KBM-7 (cell line): ENCODE measurements around the gene KRTAP2-3.

Experiments used
- DNase-seq: peaks from one replicate; pipeline ENCODE4 v3.0.0-alpha.2; 2015
- in situ Hi-C: fragments of 300-500 bp; cut with MboI; formaldehyde crosslinking; loops from 2 replicates; pipeline ENCODE4 v1.14.3; 2020; ENCODE audit warnings: low sequenced_read_pairs, low pct_unique_long_range_greater_than_20kb, mixed read lengths

Gene KRTAP2-3

GRCh38 chr17:41009301-41009760, 50.6 kb downstream of the KRTAP2-3 start:
- DNase-seq = no peak
- in situ Hi-C loops = no loop called here
